Activated effector memory CD4-positive, alpha-beta T cell treated with anti-CD3 and anti-CD28 coated beads, Interleukin-2, amount 50 U/mL, for 16 hours (primary cell): Measurements from ENCODE around the gene SYNJ2.

Experiments
- DNase-seq: peaks from one replicate; pipeline ENCODE4 v3.0.0-alpha.2; 2020

SYNJ2 gene

GRCh38 chr6:158044525-158044888 lies 62.8 kb downstream of the SYNJ2 start:
- DNase-seq, result no peak

- peak; percentile 38 for DNase-seq
Measured at GRCh38 chr6:158046201-158047126, 64.8 kb downstream of the SYNJ2 start.

DNA sequence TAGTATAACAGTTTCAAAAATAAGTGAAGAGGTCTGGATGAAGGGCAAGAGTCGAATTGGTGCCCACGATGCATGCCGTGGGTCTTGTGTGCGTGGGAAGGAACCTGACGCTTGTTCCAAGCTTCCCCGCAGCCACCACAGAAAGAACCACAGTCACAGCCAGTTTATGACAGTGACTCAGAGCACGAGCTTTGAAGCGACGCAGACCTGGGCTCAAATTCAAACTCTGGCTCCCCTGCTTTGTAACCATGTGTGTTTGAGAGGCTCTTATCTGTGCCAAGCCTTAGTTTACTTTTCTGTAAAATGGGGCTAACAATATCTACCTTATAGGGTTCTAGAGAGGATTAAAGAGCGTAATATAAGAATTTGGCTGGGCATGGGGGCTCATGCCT lies 65.5 kb downstream of the SYNJ2 start:
- peak; percentile 87 for DNase-seq

GRCh38 chr6:158047563-158048323 lies 66.1 kb downstream of the SYNJ2 start:
- peak; percentile 30 for DNase-seq

DNA sequence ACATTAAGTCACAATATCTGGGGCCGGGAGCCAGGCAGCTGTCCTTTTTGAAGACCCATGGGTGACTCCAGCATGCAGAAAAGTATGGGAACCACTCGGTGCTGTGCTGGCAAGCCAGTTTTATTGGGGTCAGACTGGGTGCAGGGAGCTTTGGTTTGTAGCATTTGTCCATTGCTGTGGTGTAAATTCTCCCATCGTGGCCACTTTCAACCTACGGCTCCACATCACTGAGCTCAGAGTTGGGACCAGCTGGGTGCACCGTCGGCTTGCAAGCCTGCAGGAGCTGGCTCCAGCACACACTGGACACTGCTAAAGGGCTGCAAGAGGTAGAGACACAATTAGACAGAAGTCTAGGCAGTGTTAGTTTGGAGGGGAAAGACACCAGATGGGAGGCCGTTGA lies 66.9 kb downstream of the SYNJ2 start:
- DNase-seq, result peak; percentile 25

GRCh38 chr6:158049055-158050028 lies 67.7 kb downstream of the SYNJ2 start:
- DNase-seq, result peak; percentile 45

DNA sequence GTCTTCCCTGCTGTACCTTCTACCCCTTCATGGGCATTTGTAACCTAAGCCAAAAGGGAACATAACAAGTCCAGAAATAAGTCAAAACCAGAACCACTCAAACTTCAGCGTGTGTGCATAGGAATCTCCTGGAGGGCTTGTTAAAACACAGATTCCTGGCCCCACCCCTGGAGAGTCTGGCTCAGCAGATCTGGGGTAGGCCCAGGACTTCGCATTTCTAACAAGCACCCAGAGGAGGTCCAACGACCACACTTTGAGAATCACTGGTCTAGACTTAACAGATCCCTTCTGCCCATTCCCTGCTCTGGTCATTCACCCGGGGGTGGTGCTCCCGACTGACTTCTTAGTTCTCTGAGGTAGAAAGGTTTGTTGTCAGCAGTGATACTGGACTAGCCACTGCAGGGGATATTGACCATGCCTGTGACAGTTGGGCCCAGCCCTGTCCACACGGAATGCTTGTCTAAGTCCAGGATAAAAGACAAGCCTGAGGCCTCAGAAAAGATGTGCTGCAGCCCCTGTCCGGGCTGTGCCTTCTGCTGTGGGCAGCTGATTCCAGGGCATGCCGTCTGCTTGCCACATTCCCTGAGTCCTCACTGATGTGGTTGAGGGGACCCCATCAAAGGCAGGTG lies 68.6 kb downstream of the SYNJ2 start:
- DNase-seq, result peak; percentile 60

GRCh38 chr6:158050955-158051354 lies 69.3 kb downstream of the SYNJ2 start:
- DNase-seq, result peak; percentile 24

DNA sequence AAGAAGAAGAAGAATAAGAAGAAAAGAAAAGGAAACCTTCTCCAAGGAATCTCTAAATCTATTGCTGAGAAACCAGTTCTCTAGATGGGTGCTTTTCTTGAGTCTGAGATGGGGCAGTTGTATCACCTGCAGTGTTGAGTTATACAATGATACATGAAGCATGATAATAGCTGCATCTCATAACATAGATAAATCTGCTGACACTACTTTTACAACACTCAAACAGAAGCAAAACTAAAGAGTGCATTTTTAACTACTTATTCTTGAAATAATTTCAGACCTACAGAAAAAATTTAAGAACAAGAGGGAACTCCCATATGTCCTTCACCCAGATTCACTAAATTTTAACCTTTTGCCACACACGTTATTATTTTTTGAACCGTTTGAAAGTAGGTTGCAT lies 70.3 kb downstream of the SYNJ2 start:
- DNase-seq, result no peak

DNA sequence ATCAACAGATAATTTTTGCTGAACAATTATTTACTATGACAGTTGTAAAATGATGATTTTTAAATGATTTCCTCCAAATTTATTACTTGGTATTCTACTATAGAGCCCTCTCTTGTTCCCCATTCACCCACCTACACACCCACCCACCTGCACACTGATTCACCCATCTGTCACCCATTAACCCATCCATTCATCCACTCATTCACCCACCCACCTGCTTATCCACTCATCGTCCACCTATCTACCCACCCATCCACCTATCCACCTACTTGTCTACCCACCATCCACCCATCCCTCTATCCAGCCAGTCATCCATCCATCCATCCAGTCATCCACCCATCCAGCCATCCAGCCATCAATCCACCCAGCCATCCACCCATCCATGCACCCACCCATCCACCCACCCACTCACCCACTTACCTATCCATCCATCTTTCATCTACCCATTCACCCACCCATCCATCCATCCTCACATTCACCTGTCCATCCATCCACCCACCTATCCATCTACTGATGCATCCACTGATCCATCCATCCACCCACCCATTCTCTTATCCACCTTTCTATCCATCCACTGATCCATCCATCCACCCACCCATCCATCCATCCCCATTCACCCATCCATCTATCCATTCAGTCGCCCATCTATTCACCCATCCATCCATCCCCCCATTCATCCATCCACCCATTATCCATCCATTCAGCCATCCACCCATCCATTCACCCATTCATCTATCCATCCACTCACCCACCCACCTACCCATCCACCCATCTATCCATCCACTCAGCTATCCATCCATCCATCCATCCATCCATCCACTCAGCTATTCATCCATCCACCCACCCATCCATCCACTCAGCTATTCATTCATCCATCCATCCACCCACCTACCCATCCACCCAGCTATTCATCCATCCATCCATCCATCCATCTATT lies 72.0 kb downstream of the SYNJ2 start:
- peak; percentile 73 for DNase-seq

GRCh38 chr6:158056355-158056754 lies 74.7 kb downstream of the SYNJ2 start:
- DNase-seq, result peak; percentile 49

DNA sequence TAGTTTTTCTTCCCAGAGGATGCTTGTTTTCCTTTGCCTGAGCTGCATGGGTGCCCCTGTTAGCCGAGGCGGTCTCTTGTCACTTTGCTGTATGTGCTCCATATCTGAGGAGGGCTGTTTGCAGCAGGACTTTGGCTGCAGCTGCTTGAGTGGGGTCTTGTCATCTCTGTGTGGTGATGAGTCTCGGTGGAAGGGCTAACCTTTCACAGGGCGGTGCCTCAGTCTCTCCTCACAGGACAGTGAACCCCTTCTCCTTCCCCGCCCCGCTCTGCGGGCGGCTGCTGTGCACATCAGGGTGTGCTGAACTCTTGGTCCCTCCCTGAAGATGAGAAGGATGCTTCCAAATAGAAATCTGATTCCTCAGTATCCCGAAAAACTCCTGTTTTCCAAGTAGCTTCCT lies 75.1 kb downstream of the SYNJ2 start:
- DNase-seq, result no peak

DNA sequence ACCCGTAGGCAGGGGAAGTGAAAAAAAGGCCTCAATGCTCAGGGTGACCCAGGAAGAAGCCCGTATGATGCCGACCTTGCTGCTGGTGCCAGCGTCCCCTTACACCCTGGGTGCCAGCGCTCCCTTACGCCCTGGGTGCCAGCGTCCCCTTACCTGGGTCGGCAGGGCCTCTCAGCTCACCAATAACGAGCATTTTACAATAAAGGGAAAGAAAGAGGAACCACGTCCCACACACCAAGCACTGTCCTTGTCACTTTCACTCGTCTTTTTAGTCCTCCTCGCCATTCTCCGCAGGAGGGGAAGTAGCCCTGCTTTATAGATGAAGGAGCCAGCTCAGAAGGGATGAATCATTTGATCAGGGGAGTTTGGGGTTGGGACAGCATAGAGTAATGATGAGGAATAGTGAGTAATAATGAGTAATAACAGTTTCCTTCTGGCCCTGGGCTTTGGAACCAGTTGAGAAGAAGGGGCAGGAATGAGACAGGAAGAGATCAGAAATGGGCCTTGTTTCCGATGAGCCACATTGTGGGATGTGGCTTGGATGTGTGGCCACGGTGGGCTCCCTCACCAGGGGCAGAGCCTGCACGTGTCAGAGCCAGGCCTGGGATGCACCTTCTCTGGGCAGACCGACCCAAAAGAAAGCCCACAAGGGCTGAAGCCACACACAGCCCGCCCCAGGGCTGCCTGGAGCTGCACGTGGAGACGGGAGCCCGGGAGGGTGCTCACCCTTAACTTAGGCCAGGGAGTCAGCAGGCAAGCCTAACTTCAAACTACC lies 75.7 kb downstream of the SYNJ2 start:
- peak; percentile 67 for DNase-seq

DNA sequence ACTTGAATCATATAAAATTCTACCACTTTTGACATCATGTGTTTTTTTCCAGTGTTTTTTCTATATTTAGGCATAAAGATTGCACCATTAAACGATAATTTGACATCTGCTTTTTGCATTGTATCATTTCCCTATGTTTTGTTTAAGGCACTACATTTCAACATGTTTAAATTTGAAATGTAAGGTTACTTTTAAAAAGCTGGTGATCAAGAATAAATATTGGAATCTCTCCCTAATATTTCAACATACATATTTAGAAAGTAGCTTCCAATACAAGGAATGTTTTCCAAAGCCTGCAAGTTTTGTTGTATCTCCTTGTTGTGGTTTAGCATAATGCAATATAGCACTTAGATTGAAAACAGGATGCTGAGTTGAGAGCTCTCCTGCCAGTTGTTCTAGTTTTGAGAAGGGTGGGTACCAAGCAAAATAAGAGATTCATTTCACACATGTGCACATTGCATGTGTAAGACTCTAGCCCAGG lies 76.5 kb downstream of the SYNJ2 start:
- no peak for DNase-seq

DNA sequence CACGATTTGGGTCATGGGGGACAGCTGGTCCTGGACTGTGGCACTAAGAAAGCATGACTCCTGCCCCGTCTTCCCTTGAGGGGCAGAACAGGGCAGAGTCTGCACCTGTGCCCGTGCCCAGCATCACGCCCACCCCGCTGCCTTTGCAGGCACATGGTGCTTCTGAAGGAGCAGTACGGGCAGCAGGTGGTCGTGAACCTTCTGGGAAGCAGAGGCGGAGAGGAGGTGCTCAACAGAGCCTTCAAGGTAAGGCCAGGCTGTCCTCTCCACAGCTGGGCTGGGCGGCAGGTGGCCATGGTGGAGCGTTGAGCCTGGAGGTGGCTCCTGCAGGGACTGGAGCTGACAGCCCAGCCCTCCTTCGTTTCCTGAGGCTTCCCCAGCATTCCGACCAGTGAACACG lies 77.4 kb downstream of the SYNJ2 start:
- DNase-seq, result peak; percentile 57

GRCh38 chr6:158060455-158061360 lies 79.0 kb downstream of the SYNJ2 start:
- no peak for DNase-seq

GRCh38 chr6:158061361-158061708 lies 79.7 kb downstream of the SYNJ2 start:
- DNase-seq, result no peak

DNA sequence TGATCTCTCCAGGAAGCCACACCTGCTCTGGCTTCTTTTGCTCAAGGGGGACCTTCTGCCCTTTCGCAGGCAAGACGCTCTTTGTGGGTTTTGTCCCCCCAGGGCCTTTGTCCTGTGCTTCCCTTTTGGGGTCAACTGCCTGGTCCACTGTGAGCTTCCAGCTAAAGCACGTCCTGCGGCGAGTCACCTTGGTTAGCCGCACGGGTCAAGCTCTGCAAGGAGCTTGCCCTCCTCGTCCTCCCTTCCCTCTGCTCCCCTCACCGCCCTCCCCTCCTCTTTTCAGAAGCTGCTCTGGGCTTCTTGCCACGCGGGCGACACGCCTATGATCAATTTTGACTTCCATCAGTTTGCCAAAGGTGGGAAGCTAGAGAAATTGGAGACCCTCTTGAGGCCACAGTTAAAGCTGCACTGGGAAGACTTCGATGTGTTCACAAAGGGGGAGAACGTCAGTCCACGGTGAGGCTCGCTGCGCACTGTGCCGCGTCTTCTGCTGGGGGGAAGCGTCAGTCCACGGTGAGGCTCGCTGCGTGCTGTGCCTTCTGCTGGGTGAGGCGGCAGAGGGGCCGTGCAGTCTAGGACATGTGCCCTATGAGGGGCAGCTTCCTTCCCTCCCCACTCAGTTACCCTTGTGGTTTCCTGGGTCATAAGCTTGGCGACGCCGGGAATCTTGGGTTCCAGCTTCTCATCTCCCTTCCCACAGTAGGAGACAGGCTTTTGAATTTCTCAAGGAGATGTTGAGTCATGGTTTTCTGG lies 80.2 kb downstream of the SYNJ2 start:
- no peak for DNase-seq
